Prostate gland (tissue), 2 donors: Measurements from ENCODE around the gene MR1. TPM values are rescaled to one million over a fixed set of nuclear protein-coding genes. Genes with fewer than 3 reads are reported as not detected.

Experiments
- DNase-seq: peaks from one replicate; pipeline ENCODE4 v3.0.0-alpha.2; 2019; ENCODE audit warnings: low spot score
- H3K27ac ChIP-seq, 2 donors: fragments of 200-600 bp; sonication (generic); 2 replicates each; pipeline ENCODE4 v1.5.1; 2017 to 2019
- H3K27me3 ChIP-seq: fragments of 200-600 bp; sonication (generic); replicated peaks from 2 replicates; pipeline ENCODE4 v1.5.1; 2019; ENCODE audit not compliant: insufficient read depth
- H3K36me3 ChIP-seq, 2 donors: fragments of 200-600 bp; sonication (generic); 1 replicate in 1 of 2; 2 replicates in 1 of 2; pipeline versions ENCODE4 v1.5.1 to v1.8.1; 2017 to 2019
- H3K4me1 ChIP-seq: fragments of 200-600 bp; sonication (generic); replicated peaks from 2 replicates; pipeline ENCODE4 v1.5.1; 2019
- H3K4me3 ChIP-seq, 2 donors: fragments of 200-600 bp; sonication (generic); 2 replicates each; pipeline ENCODE4 v1.5.1; 2017 to 2019
- H3K9me3 ChIP-seq: fragments of 200-600 bp; sonication (generic); 2 replicates; pipeline ENCODE4 v1.5.1; 2017
- POLR2A ChIP-seq: fragments of 450-650 bp; IDR thresholded peaks from one replicate; pipeline ENCODE4 v1.6.1; 2016; ENCODE audit warnings: antibody characterized with exemption, mild to moderate bottlenecking
- POLR2AphosphoS5 ChIP-seq: sonication (generic); formaldehyde crosslinking; IDR thresholded peaks from one replicate; pipeline ENCODE4 v1.6.1; 2017; ENCODE audit warnings: antibody characterized with exemption
- WGBS: methylation state at CpG from one replicate; pipeline ENCODE4 v1.1.5; 2018; 5-methylcytosine and 5-hydroxymethylcytosine counted together
- intact Hi-C: fragments of 100-400 bp; cut with DNase I; formaldehyde crosslinking; loops from one replicate; pipeline ENCODE4 v1.14.2; 2022
- total RNA-seq, 2 donors: library from RNA; depleted of rRNA; stranded (reverse); fragments of >200 nt; gene quantifications; one replicate each; pipeline ENCODE4 v1.1.0, GENCODE V29; 2016
- TF ChIP-seq, protein P1 (sequence below), 4 experiments: fragments of 200-600 bp in 2 of 4; fragments of 450-650 bp in 2 of 4; sonication (generic) in 2 of 4; IDR thresholded peaks; 1 replicate in 3 of 4; 2 replicates in 1 of 4; pipeline ENCODE4 v1.5.1; 2016 to 2019; ENCODE audit warnings: antibody characterized with exemption in 4 of 4, mild to moderate bottlenecking in 2 of 4, moderate library complexity in 2 of 4

MR1 gene
- total RNA-seq, 2 donors from 2014 or later: 14.3 to 17.5 TPM

DNA sequence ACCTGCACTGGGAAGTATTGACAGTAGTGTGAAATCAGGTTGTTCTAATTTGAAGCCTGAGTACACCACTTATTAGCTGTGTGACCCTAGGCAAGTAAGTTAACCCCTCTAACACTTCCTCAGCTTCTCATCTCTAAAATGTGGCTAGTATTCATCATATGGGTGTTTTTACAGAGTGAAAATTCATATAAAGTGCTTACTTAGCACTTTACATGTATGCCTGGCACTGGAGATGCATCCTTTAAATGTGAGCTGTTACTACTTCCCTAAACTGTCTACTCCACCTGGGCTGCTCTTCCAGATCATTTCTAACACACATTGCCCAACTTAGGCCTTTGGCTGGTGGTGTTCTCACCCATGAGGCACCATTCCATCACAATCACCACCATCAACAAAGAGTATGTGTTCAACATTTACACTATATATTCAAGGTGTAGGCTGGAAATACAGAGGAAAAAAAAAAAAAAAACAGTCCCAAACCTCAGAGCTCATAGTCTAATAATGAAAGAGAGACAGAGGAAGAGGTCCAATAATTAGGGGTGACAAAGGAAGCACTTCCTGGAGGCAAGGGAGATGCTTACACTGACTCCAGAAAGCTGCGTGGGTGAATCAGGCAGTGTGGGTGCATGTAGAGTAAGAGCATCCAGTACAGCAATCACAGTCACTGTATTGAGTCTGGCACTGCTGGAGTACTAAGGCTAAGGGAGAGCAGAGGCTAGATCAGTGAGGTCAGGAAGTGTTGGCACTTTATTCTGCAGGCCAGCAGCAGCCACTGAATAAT, 14.7 kb upstream of the MR1 start:
- Histone ChIP-seq H3K4me1 (no peaks in the 10 kb centered on the region), H3K4me3 (no peak overlapping the region), H3K9me3 (no peaks in the 10 kb centered on the region), H3K27me3 (no peaks in the 10 kb centered on the region), H3K36me3 (no peaks in the 10 kb centered on the region), H3K27ac (no peak overlapping the region)
- no peak for DNase-seq
- 77% methylated on average over 1 of the region's 1 CpG for WGBS
- no peak for TF ChIP-seq POLR2AphosphoS5
- TF ChIP-seq POLR2A: no peak
- TF ChIP-seq, protein P1, sequence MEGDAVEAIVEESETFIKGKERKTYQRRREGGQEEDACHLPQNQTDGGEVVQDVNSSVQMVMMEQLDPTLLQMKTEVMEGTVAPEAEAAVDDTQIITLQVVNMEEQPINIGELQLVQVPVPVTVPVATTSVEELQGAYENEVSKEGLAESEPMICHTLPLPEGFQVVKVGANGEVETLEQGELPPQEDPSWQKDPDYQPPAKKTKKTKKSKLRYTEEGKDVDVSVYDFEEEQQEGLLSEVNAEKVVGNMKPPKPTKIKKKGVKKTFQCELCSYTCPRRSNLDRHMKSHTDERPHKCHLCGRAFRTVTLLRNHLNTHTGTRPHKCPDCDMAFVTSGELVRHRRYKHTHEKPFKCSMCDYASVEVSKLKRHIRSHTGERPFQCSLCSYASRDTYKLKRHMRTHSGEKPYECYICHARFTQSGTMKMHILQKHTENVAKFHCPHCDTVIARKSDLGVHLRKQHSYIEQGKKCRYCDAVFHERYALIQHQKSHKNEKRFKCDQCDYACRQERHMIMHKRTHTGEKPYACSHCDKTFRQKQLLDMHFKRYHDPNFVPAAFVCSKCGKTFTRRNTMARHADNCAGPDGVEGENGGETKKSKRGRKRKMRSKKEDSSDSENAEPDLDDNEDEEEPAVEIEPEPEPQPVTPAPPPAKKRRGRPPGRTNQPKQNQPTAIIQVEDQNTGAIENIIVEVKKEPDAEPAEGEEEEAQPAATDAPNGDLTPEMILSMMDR (IDR thresholded peaks at IDR 0.05): no peak
- intact Hi-C loops: no loop called here

DNA sequence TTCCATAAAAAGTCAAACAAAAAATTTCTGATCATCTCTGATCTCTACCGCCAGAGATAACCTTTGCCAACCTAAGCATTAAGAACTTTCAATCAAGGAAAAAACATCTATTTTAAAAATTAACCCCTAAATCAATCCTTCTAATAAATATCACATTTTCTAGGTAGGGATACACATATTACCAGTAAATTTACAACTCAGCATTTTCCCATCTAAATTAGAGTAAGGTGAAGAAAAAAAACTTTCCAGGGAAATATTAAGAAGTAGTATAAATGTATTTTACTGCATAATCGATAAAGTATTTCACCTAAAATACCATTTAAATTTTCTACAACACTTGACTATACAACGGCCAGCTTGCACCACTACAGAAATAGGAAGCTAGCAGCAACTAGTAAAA, 12.6 kb upstream of the MR1 start:
- TF ChIP-seq POLR2A (no peak), POLR2AphosphoS5 (no peak)
- TF ChIP-seq, protein P1 (IDR thresholded peaks at IDR 0.05): no peak
- 38% methylated on average over 3 of the region's 3 CpGs for WGBS
- DNase-seq: no peak
- H3K27ac ChIP-seq: peak overlapping the region in 1 of 2 donors; percentile 79
- H3K27me3 ChIP-seq: no peaks in the 10 kb centered on the region
- peak overlapping the region in 1 of 2 donors; percentile 91 for H3K4me3 ChIP-seq
- no peaks in the 10 kb centered on the region for H3K9me3 ChIP-seq
- no peaks in the 10 kb centered on the region for H3K36me3 ChIP-seq
- no peaks in the 10 kb centered on the region for H3K4me1 ChIP-seq
- intact Hi-C loops: loop anchor here (10.0 kb wide), 1 partner anchor 386 kb away; the partner anchor contains the start of gene XPR1

DNA sequence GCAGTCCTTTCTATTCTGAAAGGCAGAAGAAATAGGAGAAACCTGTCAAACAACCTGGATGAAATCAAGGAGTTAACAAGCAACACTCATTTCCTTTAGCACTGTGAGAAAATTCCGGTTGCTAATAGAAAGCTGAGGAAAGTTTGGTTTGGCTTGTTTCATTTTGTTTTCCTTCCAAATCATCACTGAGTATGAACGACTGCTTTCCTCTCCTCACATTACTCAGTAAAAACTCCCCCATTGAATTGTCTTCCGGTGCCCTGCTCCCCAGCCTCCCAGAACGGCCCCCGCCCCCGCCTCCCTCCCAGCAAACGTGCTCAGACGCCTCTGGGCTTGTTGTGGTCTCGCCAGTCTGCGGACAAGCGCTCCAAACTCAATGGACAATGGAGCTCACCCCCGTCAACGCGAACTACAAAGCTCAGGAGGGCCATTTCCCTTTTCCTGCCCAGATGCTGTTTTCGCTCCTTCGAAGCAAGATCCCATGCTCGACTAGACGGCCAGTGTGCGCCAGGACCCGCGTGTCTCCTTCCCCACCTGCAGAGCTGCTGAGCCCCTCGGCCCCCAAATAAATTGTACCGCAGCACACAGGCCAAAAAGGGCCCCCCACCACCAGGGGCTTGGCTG, 11.9 kb upstream of the MR1 start:
- DNase-seq: peak; percentile 70
- Histone ChIP-seq H3K4me3 (peak overlapping the region; percentile 67 to 91), H3K27me3 (no peaks in the 10 kb centered on the region), H3K36me3 (no peaks in the 10 kb centered on the region), H3K4me1 (no peaks in the 10 kb centered on the region), H3K27ac (peak overlapping the region; percentile 79 to 88), H3K9me3 (no peaks in the 10 kb centered on the region)
- under 1% methylated on average over 23 of the region's 23 CpGs for WGBS
- intact Hi-C loops: loop anchor here (2.0 to 10.0 kb wide), 3 partner anchors 67 to 387 kb away; partner anchors contain the start of genes IER5, KIAA1614 and XPR1
- TF ChIP-seq POLR2A (peak; percentile 24), POLR2AphosphoS5 (peak; percentile 33)
- TF ChIP-seq, protein P1 (IDR thresholded peaks at IDR 0.05): no peak

DNA sequence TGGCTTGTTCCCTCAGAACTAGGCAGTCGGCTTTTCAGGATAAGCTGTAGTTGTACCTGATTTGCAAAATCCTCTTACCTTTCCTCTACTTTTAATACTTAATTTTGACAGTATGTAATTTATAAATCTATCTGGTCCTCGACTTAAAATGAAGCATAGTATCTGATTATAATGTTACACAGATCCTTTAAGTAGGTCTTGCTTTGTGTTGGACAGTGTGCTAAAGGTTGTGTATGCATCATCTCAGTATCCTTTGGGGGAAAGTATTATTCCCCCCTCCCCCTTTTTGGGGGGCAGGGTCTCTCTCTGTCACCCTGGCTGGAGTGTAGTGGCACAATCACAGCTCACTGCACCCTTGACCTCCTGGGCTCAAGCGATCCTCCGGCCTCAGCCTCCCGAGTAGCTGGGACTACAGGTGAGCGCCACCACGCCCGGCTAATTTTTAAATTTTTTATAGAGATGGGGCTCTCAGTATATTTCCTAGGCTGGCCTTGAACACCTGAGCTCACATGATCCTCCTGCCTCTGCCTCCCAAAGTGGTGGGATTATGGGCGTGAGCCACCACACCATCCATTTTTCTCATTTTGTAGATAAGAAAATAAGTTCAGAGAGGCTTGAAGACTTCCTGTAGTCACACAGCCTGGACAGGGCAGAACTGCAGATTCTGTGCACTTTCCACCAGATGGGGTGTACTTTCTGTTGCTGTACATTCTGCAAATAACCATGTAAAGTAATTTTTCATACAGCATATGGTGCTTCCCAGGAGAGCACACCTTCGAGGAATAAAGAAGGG, 10.3 kb upstream of the MR1 start:
- no peak for TF ChIP-seq POLR2A
- TF ChIP-seq, protein P1 (IDR thresholded peaks at IDR 0.05): no peak
- TF ChIP-seq POLR2AphosphoS5: no peak
- no peaks in the 10 kb centered on the region for H3K9me3 ChIP-seq
- H3K4me3 ChIP-seq: peak overlapping the region; percentile 67 to 91
- no peak for DNase-seq
- WGBS: 73% methylated on average over 10 of the region's 10 CpGs
- H3K4me1 ChIP-seq: no peaks in the 10 kb centered on the region
- H3K27ac ChIP-seq: peak overlapping the region in 1 of 2 donors; percentile 79
- H3K36me3 ChIP-seq: no peaks in the 10 kb centered on the region
- intact Hi-C loops: loop anchor here (2.0 to 10.0 kb wide), 3 partner anchors 65 to 389 kb away; partner anchors contain the start of genes IER5, KIAA1614 and XPR1
- H3K27me3 ChIP-seq: no peaks in the 10 kb centered on the region
